Activated naive CD4-positive, alpha-beta T cell treated with anti-CD3 and anti-CD28 coated beads, Interleukin-2, amount 50 U/mL, for 16 hours (primary cell): ENCODE measurements around the gene EFNB2.

Experiments used
- DNase-seq: peaks from one replicate; pipeline ENCODE4 v3.0.0-alpha.2; 2020

The EFNB2 gene, protein sequence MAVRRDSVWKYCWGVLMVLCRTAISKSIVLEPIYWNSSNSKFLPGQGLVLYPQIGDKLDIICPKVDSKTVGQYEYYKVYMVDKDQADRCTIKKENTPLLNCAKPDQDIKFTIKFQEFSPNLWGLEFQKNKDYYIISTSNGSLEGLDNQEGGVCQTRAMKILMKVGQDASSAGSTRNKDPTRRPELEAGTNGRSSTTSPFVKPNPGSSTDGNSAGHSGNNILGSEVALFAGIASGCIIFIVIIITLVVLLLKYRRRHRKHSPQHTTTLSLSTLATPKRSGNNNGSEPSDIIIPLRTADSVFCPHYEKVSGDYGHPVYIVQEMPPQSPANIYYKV

DNA sequence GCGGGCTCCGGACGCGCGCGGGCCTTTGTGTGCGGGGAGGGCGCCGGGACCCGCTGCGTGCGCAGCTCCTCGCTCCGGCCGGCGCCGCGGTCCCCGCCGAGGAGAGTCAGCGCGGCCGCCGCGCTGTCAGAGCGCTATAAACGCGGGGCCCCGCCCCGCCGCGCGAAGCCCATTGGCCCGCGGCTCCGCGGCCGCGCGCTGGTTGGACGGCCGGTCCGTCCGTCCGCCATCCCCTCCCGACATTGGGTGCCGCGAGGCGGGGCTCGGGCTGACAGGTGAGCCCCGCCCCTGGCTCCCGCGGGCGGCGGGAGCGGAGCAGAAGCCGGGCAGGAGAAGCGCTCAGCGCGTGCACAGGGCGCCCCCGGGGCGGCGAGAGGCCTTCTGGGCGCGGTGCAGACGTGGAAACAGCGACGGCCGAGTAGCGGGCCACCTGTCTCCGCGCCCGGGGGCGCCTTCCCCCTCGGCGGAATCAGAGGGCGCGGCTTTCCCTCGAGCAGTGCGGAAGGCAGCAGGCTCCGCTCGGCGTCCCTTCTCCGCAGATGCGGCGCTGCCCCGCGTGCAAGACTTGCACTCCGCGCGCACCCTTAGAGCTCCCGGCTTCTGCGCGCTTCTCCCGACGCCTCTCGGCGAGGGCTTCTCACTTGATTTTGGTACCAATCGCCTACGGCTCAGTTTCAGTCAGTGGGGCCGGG lies at the start of gene EFNB2:
Gene EFNB2 (minus strand): TSS at position 111 of the 692 bp plus-strand sequence. CDS start 698 bp downstream, outside the sequence.
- peak; percentile 90 for DNase-seq

DNA sequence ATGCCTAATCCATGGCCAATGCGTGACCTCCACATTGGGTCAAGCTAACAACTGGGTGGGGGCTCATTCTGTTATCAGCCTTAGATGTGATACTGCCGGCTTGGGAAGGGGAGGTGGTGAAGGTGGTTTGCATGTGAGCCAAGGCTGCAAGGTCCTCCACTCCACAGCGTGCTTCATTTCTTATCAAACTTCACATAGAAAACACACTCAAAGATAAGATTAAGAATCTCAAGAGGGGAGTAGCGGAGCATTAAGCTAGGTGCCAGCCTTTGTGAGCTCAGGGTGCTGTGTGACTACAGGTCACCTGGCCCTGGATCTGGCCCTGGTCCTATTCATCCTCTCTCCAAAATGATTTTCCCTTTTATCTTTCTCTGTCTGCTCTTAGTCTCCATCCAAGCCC lies 45.8 kb upstream of the EFNB2 start:
- DNase-seq = no peak

DNA sequence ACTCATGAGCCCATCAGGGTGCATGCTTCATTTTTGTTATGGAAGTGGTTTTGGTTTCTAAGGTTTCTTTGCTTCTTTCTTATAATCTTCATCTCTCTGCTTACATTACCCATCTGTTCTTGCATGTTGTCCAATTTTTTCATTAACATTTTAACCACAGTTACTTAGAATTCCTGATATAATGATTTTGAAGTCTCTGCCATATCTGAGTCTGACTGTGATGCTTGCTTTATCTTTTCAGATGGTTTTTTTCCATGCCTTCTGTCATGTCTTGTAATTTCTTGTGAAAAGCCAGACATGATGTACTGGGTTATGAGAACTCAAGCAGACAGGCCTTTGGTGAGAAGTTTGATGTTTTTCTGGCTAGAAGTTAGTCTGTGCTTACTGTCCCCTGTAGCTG lies 40.4 kb upstream of the EFNB2 start:
- no peak for DNase-seq

DNA sequence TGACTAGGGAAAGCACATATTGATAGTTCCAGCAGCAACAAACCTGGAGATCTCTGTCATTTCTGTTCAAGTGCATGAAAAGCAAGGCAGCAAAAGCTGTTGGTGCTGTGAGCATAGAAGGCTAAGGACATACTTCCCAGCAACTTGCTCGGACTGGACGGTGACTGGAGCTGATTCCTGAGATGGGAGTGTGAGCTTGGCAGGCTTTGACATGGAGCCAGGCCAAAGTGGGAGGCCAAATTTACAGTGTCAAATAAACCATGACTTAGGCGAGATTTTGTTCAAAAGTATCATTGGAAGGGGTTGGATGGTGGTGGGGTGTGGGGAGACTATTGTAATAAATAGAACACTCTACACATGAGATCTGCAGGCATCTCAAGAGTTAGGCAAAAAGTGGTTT lies 38.4 kb upstream of the EFNB2 start:
- no peak for DNase-seq

DNA sequence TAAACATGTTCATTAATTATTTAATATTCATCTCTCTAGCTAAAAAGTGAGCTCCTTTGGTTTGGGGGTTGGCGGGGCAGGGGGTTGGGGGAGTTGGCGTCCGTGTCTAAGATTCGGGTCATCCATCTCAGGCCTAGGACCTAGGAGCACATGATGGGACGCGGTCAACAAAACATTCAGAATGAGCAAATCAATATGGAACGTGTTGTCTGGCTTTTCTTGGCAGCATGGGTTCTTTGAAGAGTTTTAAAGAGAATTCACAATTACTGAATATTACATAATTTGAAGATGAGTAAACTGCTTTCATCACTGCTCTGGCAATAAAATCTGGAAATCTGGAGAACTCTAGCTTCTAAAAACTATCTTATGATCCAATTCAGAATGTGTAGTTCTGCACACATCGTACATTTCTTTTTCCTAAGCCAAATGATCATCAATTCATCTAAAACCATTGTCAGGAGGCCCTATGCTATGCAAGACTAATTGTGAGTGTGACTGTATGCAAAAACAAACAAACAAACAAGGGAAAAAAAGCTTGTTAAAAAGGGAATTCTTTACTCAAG lies 37.9 kb upstream of the EFNB2 start:
- DNase-seq = no peak

DNA sequence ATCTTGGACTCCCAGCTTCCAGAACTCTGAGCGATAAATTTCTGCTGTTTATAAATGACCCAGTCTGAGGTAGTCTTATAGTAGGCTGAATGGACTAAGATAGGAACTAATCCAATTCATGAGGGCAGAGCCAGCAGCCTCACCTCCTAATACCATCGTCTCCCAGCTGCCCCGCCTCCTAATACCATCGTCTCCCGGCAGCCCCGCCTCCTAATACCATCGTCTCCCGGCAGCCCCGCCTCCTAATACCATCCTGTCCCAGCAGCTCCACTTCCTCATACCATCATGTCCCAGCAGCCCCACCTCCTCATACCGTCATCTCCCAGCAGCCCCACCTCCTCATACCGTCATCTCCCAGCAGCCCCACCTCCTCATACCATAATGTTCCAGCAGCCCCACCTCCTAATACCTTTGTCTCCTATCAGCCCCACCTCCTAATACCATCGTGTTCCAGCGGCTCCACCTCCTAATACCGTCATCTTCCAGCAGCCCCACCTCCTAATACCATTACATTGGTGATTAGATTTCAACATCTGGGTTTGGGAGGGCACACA lies 34.9 kb upstream of the EFNB2 start:
- DNase-seq = peak; percentile 64

DNA sequence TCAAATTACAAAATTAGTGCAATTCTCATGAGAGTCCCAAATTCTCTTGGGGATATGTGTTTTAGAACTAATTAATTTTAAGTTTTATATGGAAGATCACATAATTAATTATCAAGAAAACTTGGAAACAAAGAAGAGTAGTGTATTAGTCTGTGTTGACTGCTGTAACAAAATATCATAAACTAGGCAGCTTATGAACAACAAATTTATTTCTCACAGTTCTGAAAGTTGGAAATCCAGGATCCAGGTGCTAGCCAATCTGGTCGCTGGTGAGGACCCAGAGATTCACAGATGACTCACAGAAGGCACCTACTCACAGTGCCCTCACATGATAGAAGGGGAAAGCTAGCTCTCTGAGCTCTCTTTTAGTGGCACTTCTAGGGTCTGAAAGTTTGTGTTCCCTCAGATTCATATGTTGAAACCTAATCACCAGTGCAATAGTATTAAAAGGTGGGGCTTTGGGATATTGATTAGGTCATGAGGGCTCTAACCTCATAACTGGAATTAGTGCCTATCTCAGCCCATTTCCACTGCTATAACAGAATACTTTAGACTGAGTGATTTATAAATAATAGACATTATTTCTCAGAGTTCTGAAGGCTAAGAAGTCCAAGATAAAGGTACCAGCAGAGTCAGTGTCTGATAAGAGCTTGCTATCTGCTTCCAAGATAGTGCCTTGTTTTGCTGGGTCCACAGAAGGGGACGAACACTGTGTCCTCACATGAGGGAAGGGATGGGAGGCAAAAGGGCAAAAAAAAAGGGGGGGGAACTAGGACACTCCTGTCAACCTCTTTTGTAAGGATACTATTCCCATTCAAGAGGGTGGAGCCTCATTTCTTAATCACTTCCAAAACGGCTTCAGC lies 34.0 kb upstream of the EFNB2 start:
- no peak for DNase-seq

DNA sequence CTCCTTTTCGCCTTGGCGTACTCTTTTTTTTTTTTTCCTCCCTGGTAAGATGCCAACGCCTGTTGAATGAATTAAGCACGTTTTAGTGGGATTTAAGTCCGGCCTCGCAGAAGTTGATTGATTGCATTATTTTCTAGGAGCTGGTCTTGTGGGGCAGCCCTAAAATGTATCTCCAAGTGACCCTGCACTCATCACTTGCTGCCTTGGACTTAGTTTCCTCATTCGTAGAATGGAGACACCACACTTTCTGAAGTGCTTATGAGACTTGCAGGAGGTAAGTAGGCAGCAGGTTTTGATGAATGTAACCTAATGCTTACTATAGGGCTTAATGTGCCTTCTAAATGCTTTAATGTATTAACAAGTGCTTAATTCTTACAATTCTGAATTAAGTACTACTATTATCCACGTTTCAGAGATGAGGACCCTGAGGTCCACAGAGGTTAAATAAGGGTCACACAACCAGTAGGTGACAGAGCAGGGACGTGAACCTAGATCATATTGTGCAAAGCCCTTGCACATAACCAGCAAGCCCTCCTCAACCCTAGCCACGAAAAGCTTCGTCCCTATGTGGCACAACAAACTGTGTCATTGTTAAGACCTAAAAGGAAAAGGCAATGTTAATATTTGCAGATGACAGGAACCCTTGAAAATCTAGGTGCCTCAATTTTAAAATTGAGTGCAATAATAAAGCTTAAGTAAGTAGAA lies 33.0 kb upstream of the EFNB2 start:
- DNase-seq = no peak

DNA sequence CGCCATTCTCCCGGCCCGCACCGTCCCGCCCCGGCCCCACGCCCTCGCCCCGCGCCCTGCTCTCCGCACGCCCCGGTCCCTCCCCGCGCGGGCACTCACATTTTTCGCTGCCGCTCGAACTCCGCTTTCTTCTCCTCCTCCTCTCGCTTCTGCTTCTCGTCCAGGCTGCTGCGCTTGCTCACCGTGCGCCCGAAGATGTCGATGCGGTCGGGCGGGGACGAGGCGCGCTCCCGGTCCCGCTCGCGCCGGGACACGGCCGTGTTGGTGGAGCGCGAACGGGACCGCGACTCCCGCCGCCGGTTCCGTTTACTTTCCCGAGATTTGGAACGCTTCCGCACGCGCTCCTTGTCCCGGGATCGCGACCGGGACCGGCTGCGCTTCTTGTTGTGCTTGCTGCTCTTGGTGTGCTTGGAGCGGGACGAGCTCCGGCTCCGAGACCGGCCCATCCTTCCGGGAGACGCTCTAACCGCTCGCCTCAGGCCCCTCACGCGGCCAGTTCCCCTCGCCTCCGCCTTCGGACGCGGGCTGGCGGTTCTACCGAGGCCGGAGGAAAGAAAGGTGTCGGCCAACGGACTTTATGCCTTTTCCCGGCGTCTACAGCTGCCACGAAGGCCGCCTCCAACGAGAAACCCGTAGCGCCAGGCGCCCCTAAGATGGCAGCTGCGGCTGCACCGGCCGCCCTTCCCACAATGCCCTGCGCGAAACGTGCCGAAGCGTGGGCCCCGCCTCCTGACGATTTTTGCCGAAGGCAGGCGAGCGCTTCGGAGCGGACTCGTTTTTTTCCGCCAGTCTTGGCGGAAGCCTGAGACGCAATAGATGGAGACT lies 32.2 kb upstream of the EFNB2 start, which contains the start of gene ARGLU1:
Gene ARGLU1 (minus strand): TSS at position 664 of the 825 bp plus-strand sequence. CDS start 218 bp downstream, at position 446.
- DNase-seq = peak; percentile 96

DNA sequence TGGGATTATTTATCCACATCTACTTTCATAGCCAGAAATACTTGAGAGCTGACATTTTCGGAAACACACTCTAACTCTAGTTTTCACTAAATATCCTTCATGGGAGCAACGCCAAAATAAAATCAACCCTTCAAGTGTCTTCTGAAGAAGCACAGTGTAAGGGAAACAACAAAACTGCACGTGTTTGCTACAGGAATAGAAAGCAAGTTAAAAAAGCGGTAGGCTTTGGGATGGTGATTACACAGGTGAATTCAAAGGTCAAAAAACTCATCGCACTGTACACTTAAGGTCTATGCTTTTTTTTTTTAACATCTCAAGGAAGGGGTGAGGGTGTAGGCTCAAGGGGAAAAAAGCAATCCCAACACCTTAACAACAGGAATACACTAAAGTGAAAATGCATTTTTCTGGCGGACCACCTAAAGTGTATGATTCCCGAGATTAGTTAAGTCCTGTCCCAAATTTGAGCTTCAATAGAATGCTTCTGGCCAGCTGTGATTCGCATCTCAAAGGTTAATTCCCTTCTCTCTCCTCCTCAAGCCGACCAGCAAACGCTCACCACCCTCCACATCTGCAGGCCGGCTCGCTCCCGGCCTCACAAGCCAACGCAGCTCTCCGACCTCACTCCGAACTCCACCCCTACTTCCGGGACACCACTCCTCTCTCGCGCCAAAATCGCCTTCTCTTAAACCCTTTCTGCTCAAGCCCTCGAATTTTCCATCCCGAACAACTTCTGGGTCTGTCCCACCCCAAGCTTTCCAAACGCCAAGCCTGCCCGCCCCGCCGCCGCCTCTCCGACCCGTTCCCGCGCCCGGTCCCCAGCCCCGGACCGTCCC lies 31.4 kb upstream of the EFNB2 start:
- no peak for DNase-seq

DNA sequence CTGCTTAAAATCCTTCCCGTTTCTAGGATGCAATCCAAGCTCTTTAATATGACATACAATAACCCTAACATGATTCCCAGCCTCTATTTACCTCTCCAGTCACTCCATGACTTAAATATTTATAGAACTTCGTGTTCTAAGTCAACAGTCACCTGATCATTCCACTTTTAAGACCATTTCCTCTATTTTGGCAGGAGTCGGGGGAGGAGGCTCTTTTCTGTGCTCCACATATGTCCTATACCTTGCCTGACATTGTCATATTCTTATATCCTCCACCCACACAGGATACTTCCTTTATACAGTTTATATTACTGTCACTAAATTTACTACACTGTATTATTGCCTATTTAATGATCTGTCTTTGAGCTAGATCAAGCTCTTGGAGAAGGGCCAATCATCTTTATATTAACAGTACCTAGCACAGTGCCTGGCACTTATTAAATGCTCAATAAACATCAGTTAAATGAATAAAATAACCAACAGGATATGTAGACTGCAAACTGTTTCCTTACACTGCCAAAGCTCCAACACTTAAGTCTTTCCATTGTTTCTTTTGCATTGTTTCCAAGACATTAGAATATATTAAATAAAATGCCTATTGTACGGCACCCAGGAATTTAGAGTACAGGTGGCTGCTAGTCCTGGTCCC lies 29.8 kb upstream of the EFNB2 start:
- no peak for DNase-seq

DNA sequence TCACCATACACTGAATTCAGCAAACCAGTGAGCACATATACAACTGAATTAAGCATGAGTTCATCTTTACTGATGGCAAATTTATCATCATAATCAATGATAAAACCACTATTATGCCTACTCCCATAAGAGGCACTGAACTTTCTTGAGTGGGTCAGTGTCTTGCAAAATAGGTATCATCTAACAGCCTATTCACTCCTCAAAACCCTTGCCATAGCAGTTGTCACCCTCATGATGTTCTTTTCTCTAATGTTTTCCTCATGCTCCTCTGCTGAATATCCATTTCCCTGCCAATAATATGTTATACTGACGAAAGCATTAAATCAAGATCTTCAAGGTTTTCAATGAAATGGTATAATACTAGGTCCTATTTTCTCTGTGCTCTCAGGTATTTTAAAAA lies 26.8 kb upstream of the EFNB2 start:
- no peak for DNase-seq

DNA sequence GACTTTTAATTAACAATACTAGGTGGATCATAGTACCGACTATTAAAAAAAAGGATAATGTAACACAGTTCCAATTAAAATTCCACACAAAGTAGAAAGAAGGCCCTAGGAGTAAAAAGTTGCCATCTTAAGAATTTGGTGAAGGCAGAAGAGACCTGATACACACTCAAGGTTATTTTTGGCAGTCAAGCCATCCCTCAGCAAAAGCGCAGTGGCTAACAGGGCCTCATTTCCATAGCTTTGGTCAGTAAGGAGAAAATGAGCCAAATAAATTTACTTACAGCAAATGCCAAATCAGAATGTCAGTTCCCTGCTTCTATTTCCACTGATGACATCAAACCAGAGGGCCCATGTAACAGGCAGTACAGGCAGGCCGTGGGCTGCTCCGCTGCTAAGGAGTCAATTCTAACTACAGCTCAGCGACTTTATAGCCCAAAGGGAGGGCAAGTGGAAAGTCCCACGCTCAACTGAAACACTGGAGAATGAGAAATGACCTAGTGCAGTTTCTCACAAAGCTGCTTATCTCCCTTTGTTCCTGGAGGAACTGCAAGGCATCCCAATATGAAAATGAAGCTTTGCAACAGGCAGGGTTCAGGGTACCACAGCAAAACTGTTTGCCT lies 26.2 kb upstream of the EFNB2 start:
- DNase-seq = peak; percentile 23

DNA sequence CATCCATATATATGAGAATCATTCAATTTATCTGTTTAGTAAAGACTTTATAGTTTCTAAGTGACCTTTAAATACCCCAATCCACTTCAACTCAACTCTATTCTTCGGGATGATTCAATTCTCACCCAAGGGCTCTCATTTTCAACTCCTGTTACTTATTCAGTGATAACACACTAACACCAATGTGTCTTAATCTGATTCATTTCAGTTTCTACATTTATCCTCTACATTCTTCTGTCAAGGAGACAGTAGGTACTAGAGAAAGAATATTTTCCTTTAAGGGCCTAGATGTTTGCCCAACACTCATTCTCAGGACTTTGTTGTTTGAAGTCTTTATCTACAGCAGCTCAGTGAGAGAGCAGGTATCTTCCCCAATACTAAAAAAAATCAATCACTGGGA lies 25.4 kb upstream of the EFNB2 start:
- DNase-seq = no peak

DNA sequence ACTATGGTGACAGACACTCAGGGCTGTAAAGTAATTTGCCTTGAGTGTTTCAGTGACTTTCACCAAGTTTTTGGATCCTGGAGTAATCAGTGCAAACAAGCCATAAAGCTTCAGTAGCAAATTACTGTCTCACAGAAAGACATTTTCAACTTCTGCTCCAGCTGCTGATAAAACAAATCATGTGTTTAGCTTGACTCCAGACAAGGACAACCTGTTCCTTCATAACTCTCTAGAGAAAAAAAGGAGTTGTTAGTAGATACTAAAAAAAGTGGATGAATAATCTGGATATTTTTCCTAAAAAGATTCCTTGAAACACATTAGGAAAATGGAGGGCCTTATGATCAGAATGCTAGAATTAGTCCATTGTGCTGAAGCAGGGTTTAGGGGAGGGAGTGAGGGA lies 23.1 kb upstream of the EFNB2 start:
- no peak for DNase-seq

DNA sequence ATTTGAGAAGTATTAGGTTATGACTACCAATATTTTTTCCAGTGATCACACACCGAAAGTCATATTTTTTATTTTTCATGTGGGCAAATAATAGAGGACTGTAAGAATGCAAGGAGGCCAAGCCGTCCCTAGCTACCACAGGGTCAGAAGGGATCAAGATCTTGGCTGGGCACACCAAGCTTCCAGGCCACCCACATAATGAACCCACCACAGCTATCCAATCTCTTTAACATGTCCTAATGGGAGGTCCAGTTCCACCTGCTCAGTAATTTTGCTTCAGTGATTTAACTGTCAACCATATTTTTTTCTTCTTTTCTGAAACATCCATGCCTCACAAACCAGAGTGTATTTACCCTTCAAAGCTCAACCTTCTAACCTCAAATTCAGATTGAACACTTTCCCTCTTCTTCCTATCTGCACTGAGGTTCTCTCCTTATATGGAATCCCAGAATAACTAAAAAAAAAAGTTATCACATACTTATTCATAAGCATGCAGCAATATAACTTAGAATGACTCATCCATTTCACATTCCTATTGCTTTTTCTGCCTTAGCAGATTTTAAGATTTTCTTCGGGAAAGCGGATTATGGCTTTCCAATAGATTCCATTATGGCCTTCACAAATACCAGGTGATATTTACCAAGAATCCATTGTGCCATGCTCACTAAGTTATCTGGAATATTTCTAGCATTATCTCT lies 20.3 kb upstream of the EFNB2 start:
- no peak for DNase-seq

DNA sequence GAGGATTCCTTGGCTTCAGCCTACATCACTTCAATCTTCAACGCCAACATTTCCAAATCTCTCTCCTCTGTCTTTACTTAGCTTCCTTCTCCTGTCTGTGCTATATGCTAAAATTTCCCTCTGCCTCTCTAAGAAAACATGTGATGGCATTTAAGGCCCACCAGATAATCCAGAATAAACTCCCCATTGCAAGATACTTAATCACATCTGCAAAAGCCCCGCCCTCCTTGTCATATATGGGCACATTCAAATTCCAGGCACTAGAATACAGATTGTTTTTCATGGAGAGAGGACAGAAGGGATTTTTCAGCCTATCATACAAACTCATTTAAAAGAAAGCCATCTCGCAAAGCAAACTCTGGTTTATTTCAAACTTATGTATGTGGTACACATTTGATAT lies 16.3 kb upstream of the EFNB2 start:
- no peak for DNase-seq

DNA sequence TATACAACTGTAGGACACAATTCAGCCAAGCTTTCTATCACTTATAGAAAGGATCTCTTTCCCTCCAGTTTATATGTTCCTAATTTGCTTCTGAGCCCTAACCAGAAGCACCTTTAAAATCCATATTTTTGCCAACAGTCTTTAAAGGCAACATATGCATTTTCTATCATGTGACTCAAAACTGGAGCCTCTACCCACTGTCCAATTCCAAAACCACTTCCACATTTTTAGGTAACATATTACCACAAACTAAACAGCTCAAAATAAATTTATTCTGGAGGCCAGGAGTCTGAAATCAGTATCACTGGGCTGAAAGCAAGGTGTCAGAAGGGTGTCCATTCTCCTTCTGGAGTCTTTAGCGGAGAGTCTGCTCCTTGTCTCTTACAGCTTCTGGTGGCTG lies 15.9 kb upstream of the EFNB2 start:
- DNase-seq = no peak
